ENCODE results near the gene AKNA.

GRCh38 chr9:114336157-114336556 is 51.6 kb downstream of the AKNA start:
- TF ChIP-seq, protein P1, sequence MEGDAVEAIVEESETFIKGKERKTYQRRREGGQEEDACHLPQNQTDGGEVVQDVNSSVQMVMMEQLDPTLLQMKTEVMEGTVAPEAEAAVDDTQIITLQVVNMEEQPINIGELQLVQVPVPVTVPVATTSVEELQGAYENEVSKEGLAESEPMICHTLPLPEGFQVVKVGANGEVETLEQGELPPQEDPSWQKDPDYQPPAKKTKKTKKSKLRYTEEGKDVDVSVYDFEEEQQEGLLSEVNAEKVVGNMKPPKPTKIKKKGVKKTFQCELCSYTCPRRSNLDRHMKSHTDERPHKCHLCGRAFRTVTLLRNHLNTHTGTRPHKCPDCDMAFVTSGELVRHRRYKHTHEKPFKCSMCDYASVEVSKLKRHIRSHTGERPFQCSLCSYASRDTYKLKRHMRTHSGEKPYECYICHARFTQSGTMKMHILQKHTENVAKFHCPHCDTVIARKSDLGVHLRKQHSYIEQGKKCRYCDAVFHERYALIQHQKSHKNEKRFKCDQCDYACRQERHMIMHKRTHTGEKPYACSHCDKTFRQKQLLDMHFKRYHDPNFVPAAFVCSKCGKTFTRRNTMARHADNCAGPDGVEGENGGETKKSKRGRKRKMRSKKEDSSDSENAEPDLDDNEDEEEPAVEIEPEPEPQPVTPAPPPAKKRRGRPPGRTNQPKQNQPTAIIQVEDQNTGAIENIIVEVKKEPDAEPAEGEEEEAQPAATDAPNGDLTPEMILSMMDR (IDR thresholded peaks at IDR 0.05) = no peak
- TF ChIP-seq EZH2phosphoT487 (IDR thresholded peaks at IDR 0.05) = no peak
- TF ChIP-seq EZH2 (IDR thresholded peaks at IDR 0.05) = no peak
